K562 (cell line): Measurements from ENCODE around the gene ATP6V0A1. TPM values are rescaled to one million over a fixed set of nuclear protein-coding genes. Genes with fewer than 3 reads are reported as not detected.
A peak's percentile ranks its signal among the peaks of the same experiment; 100 is the strongest.

Source experiments
- HIVEP1 ChIP-seq: fragments of 250-450 bp; sonication (Bioruptor Pico); IDR thresholded peaks from 2 replicates; pipeline ENCODE4 v1.4.0; 2020; ENCODE audit warnings: mild to moderate bottlenecking
- MAFG ChIP-seq: fragments of 450-650 bp; conservative IDR thresholded peaks from 2 replicates; pipeline ENCODE4 v1.6.1; 2016; ENCODE audit warnings: missing genetic modification characterization, missing compliant biosample characterization
- RFX1 ChIP-seq: fragments of 450-650 bp; IDR thresholded peaks from 2 replicates; pipeline ENCODE4 v1.6.1; 2016; ENCODE audit warnings: mild to moderate bottlenecking, moderate library complexity
- SIN3A ChIP-seq, 2 experiments: fragments of 150-350 bp in 1 of 2; IDR thresholded peaks; 2 replicates each; pipeline ENCODE4 v1.6.1; 2011 to 2016; ENCODE audit warnings: borderline replicate concordance in 2 of 2, low read depth in 2 of 2, low read length in 2 of 2, mild to moderate bottlenecking in 2 of 2, moderate library complexity in 2 of 2; ENCODE audit not compliant: control insufficient read depth in 1 of 2
- TOE1 ChIP-seq, 2 experiments: fragments of 450-650 bp in 1 of 2; sonication (generic) in 1 of 2; formaldehyde crosslinking in 1 of 2; IDR thresholded peaks; 2 replicates each; pipeline versions ENCODE4 v1.7.1 to v1.8.0; 2016 to 2022; ENCODE audit warnings: borderline replicate concordance in 2 of 2, mild to moderate bottlenecking in 2 of 2, antibody characterized with exemption in 1 of 2, inconsistent platforms in 1 of 2, low read depth in 1 of 2, missing genetic modification reagents in 1 of 2, moderate library complexity in 1 of 2
- WHSC1 ChIP-seq: IDR thresholded peaks from one replicate; pipeline ENCODE4 v1.6.1; 2012; ENCODE audit warnings: low read length, control low read depth, inconsistent platforms
- polyA plus RNA-seq, 8 experiments: library from polyadenylated mRNA; depleted of rRNA in 4 of 8; stranded (reverse) in 5 of 8; unstranded in 3 of 8; fragments of >200 nt; fragmentation: Nextera tagmentation in 2 of 8; fragmentation: Illumina TruSeq in 1 of 8; extraction: Ambion mirVana in 2 of 8; extraction: Trizol in 1 of 8; gene quantifications; 2 replicates each; pipeline versions ENCODE4 v1.2.1 to v1.2.3, GENCODE V29; 2011 to 2014; ENCODE audit warnings: inconsistent platforms in 1 of 8, missing spikeins in 1 of 8
- total RNA-seq, 7 experiments: library from RNA; depleted of rRNA in 6 of 7; stranded (reverse); fragments of >200 nt in 6 of 7; fragmentation: Illumina TruSeq in 2 of 7; extraction: Trizol in 2 of 7; gene quantifications; 2 replicates each; pipeline versions ENCODE4 v1.2.1 to v1.2.3, GENCODE V29; 2011 to 2021; ENCODE audit warnings: low replicate concordance in 1 of 7
- TF ChIP-seq, protein P1 (sequence below): fragments of 450-650 bp; formaldehyde crosslinking; IDR thresholded peaks from 2 replicates; pipeline ENCODE4 v1.4.0; 2020; ENCODE audit warnings: mild to moderate bottlenecking, mixed read lengths
- TF ChIP-seq, protein P2 (sequence below): sonication (generic); formaldehyde crosslinking; IDR thresholded peaks from 2 replicates; pipeline ENCODE4 v1.8.0; 2022; ENCODE audit warnings: mild to moderate bottlenecking, missing genetic modification reagents
- TF ChIP-seq, protein P3 (sequence below), 3 experiments: IDR thresholded peaks in 2 of 3; conservative IDR thresholded peaks in 1 of 3; 2 replicates each; pipeline ENCODE4 v1.5.1; 2011 to 2012; ENCODE audit warnings: low read length in 3 of 3, mild to moderate bottlenecking in 3 of 3, control low read depth in 2 of 3, improper control_type of control experiment in 1 of 3, inconsistent platforms in 1 of 3, low read depth in 1 of 3, mixed read lengths in 1 of 3, moderate library complexity in 1 of 3; ENCODE audit not compliant: insufficient read depth in 2 of 3
- TF ChIP-seq, protein P4 (sequence below): fragments of 450-650 bp; IDR thresholded peaks from 2 replicates; pipeline ENCODE4 v1.6.1; 2016; ENCODE audit warnings: low read depth
- TF ChIP-seq, protein P5 (sequence below): sonication (generic); formaldehyde crosslinking; IDR thresholded peaks from 2 replicates; pipeline ENCODE4 v1.8.0; 2022; ENCODE audit warnings: missing genetic modification reagents, mild to moderate bottlenecking, borderline replicate concordance

ATP6V0A1 gene
- total and polyA plus RNA-seq, 9 of the 15 experiments (the other 6 are each of a cell fraction or from before 2014, with no cell fraction given) = 11.8 to 158 (median 75.5) TPM

DNA sequence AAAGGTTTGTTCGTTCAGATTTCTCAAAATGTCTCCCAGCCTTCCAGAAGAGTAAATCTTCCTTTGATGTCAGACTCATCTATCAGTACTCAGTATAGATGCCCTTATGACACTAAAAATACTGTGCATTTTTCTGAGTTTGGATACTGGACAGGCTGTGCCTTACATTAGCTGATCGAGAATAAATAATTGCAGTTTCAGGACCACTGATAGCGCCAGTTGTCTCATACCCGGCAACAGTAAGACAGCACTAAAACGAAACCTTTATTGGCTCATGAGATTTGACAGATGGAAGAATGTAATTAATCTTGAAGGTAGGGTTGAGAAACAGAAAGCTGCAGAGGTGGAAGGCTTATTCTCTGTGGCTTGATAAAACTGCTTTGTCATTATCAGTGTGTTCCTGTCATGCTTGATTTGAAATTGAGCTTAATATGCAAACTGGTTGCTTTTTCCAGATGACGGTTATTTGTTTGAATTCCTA lies 1.2 kb downstream of the ATP6V0A1 start (continued):
- TF ChIP-seq, protein P1, sequence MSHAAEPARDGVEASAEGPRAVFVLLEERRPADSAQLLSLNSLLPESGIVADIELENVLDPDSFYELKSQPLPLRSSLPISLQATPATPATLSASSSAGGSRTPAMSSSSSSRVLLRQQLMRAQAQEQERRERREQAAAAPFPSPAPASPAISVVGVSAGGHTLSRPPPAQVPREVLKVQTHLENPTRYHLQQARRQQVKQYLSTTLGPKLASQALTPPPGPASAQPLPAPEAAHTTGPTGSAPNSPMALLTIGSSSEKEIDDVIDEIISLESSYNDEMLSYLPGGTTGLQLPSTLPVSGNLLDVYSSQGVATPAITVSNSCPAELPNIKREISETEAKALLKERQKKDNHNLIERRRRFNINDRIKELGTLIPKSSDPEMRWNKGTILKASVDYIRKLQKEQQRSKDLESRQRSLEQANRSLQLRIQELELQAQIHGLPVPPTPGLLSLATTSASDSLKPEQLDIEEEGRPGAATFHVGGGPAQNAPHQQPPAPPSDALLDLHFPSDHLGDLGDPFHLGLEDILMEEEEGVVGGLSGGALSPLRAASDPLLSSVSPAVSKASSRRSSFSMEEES (CRISPR knock-in tag) = no peak
- no peak for TF ChIP-seq HIVEP1
- no peak for TF ChIP-seq WHSC1
- TF ChIP-seq, protein P2, sequence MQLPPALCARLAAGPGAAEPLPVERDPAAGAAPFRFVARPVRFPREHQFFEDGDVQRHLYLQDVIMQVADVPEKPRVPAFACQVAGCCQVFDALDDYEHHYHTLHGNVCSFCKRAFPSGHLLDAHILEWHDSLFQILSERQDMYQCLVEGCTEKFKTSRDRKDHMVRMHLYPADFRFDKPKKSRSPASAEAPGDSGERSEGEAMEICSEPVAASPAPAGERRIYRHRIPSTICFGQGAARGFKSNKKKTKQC = no peak
- peak; percentile 6 to 90; a peak in 1 of 4 replicates for TF ChIP-seq SIN3A (IDR thresholded peaks at IDR 0.05; ENCODE audit: borderline replicate concordance in 2 of 2, control insufficient read depth in 1 of 2, low read depth in 2 of 2, low read length in 2 of 2)
- peak; percentile 93 for TF ChIP-seq MAFG (tag)
- TF ChIP-seq, protein P3, sequence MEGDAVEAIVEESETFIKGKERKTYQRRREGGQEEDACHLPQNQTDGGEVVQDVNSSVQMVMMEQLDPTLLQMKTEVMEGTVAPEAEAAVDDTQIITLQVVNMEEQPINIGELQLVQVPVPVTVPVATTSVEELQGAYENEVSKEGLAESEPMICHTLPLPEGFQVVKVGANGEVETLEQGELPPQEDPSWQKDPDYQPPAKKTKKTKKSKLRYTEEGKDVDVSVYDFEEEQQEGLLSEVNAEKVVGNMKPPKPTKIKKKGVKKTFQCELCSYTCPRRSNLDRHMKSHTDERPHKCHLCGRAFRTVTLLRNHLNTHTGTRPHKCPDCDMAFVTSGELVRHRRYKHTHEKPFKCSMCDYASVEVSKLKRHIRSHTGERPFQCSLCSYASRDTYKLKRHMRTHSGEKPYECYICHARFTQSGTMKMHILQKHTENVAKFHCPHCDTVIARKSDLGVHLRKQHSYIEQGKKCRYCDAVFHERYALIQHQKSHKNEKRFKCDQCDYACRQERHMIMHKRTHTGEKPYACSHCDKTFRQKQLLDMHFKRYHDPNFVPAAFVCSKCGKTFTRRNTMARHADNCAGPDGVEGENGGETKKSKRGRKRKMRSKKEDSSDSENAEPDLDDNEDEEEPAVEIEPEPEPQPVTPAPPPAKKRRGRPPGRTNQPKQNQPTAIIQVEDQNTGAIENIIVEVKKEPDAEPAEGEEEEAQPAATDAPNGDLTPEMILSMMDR (IDR thresholded peaks at IDR 0.05 in 2 of 3, conservative IDR thresholded peaks at IDR 0.05 in 1 of 3; ENCODE audit: insufficient read depth in 2 of 3, low read depth in 1 of 3, low read length in 3 of 3) = no peak
- no peak for TF ChIP-seq TOE1 (IDR thresholded peaks at IDR 0.05; ENCODE audit: borderline replicate concordance)
- no peak for TF ChIP-seq TOE1 (CRISPR knock-in tag; IDR thresholded peaks at IDR 0.05; ENCODE audit: borderline replicate concordance, low read depth)
- TF ChIP-seq, protein P4, sequence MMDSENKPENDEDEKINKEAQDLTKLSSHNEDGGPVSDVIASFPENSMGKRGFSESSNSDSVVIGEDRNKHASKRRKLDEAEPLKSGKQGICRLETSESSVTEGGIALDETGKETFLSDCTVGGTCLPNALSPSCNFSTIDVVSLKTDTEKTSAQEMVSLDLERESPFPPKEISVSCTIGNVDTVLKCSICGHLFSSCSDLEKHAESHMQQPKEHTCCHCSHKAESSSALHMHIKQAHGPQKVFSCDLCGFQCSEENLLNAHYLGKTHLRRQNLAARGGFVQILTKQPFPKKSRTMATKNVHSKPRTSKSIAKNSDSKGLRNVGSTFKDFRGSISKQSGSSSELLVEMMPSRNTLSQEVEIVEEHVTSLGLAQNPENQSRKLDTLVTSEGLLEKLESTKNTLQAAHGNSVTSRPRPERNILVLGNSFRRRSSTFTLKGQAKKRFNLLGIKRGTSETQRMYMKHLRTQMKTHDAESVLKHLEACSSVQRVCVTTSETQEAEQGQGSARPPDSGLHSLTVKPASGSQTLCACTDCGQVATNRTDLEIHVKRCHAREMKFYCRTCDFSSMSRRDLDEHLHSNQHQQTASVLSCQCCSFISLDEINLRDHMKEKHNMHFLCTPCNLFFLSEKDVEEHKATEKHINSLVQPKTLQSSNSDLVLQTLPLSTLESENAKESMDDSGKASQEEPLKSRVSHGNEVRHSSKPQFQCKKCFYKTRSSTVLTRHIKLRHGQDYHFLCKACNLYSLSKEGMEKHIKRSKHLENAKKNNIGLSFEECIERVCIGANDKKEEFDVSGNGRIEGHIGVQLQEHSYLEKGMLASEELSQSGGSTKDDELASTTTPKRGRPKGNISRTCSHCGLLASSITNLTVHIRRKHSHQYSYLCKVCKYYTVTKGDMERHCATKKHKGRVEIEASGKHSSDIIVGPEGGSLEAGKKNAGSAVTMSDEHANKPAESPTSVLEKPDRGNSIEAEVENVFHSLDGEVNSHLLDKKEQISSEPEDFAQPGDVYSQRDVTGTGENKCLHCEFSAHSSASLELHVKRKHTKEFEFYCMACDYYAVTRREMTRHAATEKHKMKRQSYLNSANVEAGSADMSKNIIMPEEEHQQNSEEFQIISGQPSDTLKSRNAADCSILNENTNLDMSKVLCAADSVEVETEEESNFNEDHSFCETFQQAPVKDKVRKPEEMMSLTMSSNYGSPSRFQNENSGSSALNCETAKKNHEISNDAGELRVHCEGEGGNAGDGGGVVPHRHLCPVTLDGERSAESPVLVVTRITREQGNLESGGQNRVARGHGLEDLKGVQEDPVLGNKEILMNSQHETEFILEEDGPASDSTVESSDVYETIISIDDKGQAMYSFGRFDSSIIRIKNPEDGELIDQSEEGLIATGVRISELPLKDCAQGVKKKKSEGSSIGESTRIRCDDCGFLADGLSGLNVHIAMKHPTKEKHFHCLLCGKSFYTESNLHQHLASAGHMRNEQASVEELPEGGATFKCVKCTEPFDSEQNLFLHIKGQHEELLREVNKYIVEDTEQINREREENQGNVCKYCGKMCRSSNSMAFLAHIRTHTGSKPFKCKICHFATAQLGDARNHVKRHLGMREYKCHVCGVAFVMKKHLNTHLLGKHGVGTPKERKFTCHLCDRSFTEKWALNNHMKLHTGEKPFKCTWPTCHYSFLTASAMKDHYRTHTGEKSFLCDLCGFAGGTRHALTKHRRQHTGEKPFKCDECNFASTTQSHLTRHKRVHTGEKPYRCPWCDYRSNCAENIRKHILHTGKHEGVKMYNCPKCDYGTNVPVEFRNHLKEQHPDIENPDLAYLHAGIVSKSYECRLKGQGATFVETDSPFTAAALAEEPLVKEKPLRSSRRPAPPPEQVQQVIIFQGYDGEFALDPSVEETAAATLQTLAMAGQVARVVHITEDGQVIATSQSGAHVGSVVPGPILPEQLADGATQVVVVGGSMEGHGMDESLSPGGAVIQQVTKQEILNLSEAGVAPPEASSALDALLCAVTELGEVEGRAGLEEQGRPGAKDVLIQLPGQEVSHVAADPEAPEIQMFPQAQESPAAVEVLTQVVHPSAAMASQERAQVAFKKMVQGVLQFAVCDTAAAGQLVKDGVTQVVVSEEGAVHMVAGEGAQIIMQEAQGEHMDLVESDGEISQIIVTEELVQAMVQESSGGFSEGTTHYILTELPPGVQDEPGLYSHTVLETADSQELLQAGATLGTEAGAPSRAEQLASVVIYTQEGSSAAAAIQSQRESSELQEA = no peak
- TF ChIP-seq, protein P5, sequence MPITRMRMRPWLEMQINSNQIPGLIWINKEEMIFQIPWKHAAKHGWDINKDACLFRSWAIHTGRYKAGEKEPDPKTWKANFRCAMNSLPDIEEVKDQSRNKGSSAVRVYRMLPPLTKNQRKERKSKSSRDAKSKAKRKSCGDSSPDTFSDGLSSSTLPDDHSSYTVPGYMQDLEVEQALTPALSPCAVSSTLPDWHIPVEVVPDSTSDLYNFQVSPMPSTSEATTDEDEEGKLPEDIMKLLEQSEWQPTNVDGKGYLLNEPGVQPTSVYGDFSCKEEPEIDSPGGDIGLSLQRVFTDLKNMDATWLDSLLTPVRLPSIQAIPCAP (CRISPR knock-in tag) = no peak
- TF ChIP-seq RFX1 = no peak
